Adipocyte (in vitro differentiated cells): Measurements from ENCODE around the gene NPHS1.

Experiments used
- DNase-seq: peaks from one replicate; pipeline ENCODE4 v3.0.0-alpha.2; 2015; ENCODE audit warnings: low read depth
- H3K27me3 ChIP-seq: replicated peaks from 2 replicates; pipeline ENCODE4 v1.7.0; 2013; ENCODE audit warnings: mild to moderate bottlenecking, low read length, moderate library complexity; ENCODE audit not compliant: control insufficient read depth, insufficient read depth
- H3K36me3 ChIP-seq: 2 replicates; pipeline ENCODE4 v1.7.0; 2013; ENCODE audit warnings: low read length, mild to moderate bottlenecking, moderate library complexity; ENCODE audit not compliant: control insufficient read depth, insufficient read depth, severe bottlenecking
- H3K4me1 ChIP-seq: 2 replicates; pipeline ENCODE4 v1.7.0; 2013; ENCODE audit warnings: mild to moderate bottlenecking, low read length, moderate library complexity; ENCODE audit not compliant: control insufficient read depth, insufficient read depth
- H3K4me3 ChIP-seq: 2 replicates; pipeline ENCODE4 v1.7.0; 2013; ENCODE audit warnings: mild to moderate bottlenecking, low read length, moderate library complexity
- H3K9ac ChIP-seq: 2 replicates; pipeline ENCODE4 v1.7.0; 2013; ENCODE audit warnings: mild to moderate bottlenecking, low read length, moderate library complexity
- H3K9me3 ChIP-seq: 2 replicates; pipeline ENCODE4 v1.7.0; 2013; ENCODE audit warnings: mild to moderate bottlenecking, low read length, moderate library complexity; ENCODE audit not compliant: control insufficient read depth

NPHS1 gene

GRCh38 chr19:35783469-35784434 lies 68.6 kb downstream of the NPHS1 start:
- H3K27me3 ChIP-seq = no peaks in the 10 kb centered on the region
- H3K4me3 ChIP-seq = no peak overlapping the region
- no peaks in the 10 kb centered on the region for H3K9me3 ChIP-seq
- H3K9ac ChIP-seq = no peak overlapping the region
- no peak for DNase-seq
- H3K4me1 ChIP-seq = no peaks in the 10 kb centered on the region
- H3K36me3 ChIP-seq = no peaks in the 10 kb centered on the region

GRCh38 chr19:35782589-35782988 lies 69.7 kb downstream of the NPHS1 start:
- DNase-seq = no peak
- Histone ChIP-seq H3K9ac (no peak overlapping the region), H3K36me3 (no peaks in the 10 kb centered on the region), H3K9me3 (no peaks in the 10 kb centered on the region), H3K4me1 (no peaks in the 10 kb centered on the region), H3K4me3 (no peak overlapping the region), H3K27me3 (no peaks in the 10 kb centered on the region)

GRCh38 chr19:35781650-35782049 lies 70.7 kb downstream of the NPHS1 start:
- no peaks in the 10 kb centered on the region for H3K27me3 ChIP-seq
- H3K9me3 ChIP-seq = no peaks in the 10 kb centered on the region
- H3K4me3 ChIP-seq = no peak overlapping the region
- H3K36me3 ChIP-seq = no peaks in the 10 kb centered on the region
- H3K9ac ChIP-seq = no peak overlapping the region
- DNase-seq = no peak
- peaks cover 6% of the 10 kb centered on the region for H3K4me1 ChIP-seq

GRCh38 chr19:35780717-35781116 lies 71.6 kb downstream of the NPHS1 start:
- Histone ChIP-seq H3K9ac (no peak overlapping the region), H3K36me3 (no peaks in the 10 kb centered on the region), H3K27me3 (no peaks in the 10 kb centered on the region), H3K4me3 (no peak overlapping the region), H3K4me1 (peaks cover 6% of the 10 kb centered on the region), H3K9me3 (no peaks in the 10 kb centered on the region)
- DNase-seq = no peak

- Histone ChIP-seq H3K9ac (no peak overlapping the region), H3K27me3 (no peaks in the 10 kb centered on the region), H3K9me3 (no peaks in the 10 kb centered on the region), H3K4me1 (peaks cover 6% of the 10 kb centered on the region), H3K4me3 (no peak overlapping the region), H3K36me3 (no peaks in the 10 kb centered on the region)
- DNase-seq = no peak
Observed at GRCh38 chr19:35780058-35780457, 72.2 kb downstream of the NPHS1 start.

GRCh38 chr19:35779033-35779432 lies 73.3 kb downstream of the NPHS1 start:
- DNase-seq = no peak
- no peaks in the 10 kb centered on the region for H3K36me3 ChIP-seq
- H3K4me1 ChIP-seq = peaks cover 13% of the 10 kb centered on the region
- H3K27me3 ChIP-seq = no peaks in the 10 kb centered on the region
- no peak overlapping the region for H3K4me3 ChIP-seq
- H3K9me3 ChIP-seq = no peaks in the 10 kb centered on the region
- H3K9ac ChIP-seq = no peak overlapping the region

GRCh38 chr19:35777961-35778360 lies 74.3 kb downstream of the NPHS1 start:
- Histone ChIP-seq H3K9me3 (no peaks in the 10 kb centered on the region), H3K27me3 (no peaks in the 10 kb centered on the region), H3K9ac (no peak overlapping the region), H3K36me3 (no peaks in the 10 kb centered on the region), H3K4me3 (no peak overlapping the region), H3K4me1 (peaks cover 13% of the 10 kb centered on the region)
- DNase-seq = no peak

- Histone ChIP-seq H3K9me3 (no peaks in the 10 kb centered on the region), H3K27me3 (no peaks in the 10 kb centered on the region), H3K36me3 (no peaks in the 10 kb centered on the region), H3K9ac (no peak overlapping the region), H3K4me3 (no peak overlapping the region), H3K4me1 (peaks cover 13% of the 10 kb centered on the region)
- DNase-seq = no peak
Observed at GRCh38 chr19:35777086-35777841, 75.0 kb downstream of the NPHS1 start.

GRCh38 chr19:35776102-35776788 lies 76.1 kb downstream of the NPHS1 start:
- no peak for DNase-seq
- no peaks in the 10 kb centered on the region for H3K9me3 ChIP-seq
- H3K27me3 ChIP-seq = no peaks in the 10 kb centered on the region
- H3K9ac ChIP-seq = no peak overlapping the region
- no peak overlapping the region for H3K4me3 ChIP-seq
- H3K36me3 ChIP-seq = no peaks in the 10 kb centered on the region
- peaks cover 13% of the 10 kb centered on the region for H3K4me1 ChIP-seq
